HCT116 (cell line): ENCODE results near the gene ARL2BP. TPM values are rescaled to one million over a fixed set of nuclear protein-coding genes. Genes with fewer than 3 reads are reported as not detected.

ENCODE experiments used
- ATAC-seq: fragments of 200-7000 bp; cut with Tn5 transposase; 2 replicates; pipeline ENCODE4 v1.9.1; 2020; ENCODE audit warnings: mild to moderate bottlenecking, moderate library complexity
- BruUV-seq: library from RNA; stranded (reverse); fragments of 400-500 nt; replicated peaks from 2 replicates; lab custom pipeline; 2021; lab: Mats Ljungman, UMichigan
- CTCF ChIA-PET: fragments of 300-600 bp; sonication (Branson Sonifier 250); formaldehyde crosslinking; loops from one replicate; lab custom pipeline; 2021; ENCODE audit warnings: antibody characterized with exemption; lab: Charles Lee
- POLR2A ChIA-PET: fragments of 300-600, 350-600 bp; sonication (Branson Sonifier 250); formaldehyde crosslinking; loops from one replicate; lab custom pipeline; 2021; ENCODE audit warnings: antibody characterized with exemption; lab: Charles Lee
- RAD21 ChIA-PET, 2 experiments: fragments of 300-600 bp; sonication (Branson Sonifier 250); formaldehyde crosslinking; loops; one replicate each; lab custom pipeline; 2023; ENCODE audit warnings: low total read pairs in 2 of 2; ENCODE audit not compliant: uncharacterized antibody in 2 of 2, unreplicated experiment in 2 of 2, low non-redundant PET in 1 of 2; lab: Charles Lee
- DNase-seq: peaks from one replicate; pipeline ENCODE4 v3.0.0-alpha.2; 2010; ENCODE audit warnings: low read depth, low spot score
- H2AFZ ChIP-seq: fragments of 200-600 bp; shearing (Covaris generic), sonication (generic); 2 replicates; pipeline ENCODE4 v1.6.1; 2017; ENCODE audit warnings: low read depth, mixed run types, mixed read lengths, antibody characterized with exemption, low read length; ENCODE audit not compliant: poor library complexity, severe bottlenecking
- H3K27ac ChIP-seq: 2 replicates; pipeline ENCODE4 v1.5.1; 2012; ENCODE audit warnings: low read depth, low read length
- H3K27me3 ChIP-seq: fragments of 200-600 bp; sonication (generic); 2 replicates; pipeline ENCODE4 v1.6.1; 2016; ENCODE audit warnings: mixed run types, low read length, mixed read lengths; ENCODE audit not compliant: insufficient read depth
- H3K36me3 ChIP-seq, 2 experiments: fragments of 200-500 bp in 1 of 2; fragments of 200-600 bp in 1 of 2; sonication (Bioruptor generic) in 1 of 2; sonication (generic) in 1 of 2; 2 replicates each; pipeline versions ENCODE4 v1.5.1 to v1.6.1; 2014 to 2016; ENCODE audit warnings: low read length in 2 of 2, inconsistent platforms in 1 of 2, mixed read lengths in 1 of 2, mixed run types in 1 of 2; ENCODE audit not compliant: insufficient read depth in 2 of 2, control insufficient read depth in 1 of 2
- H3K4me1 ChIP-seq, 2 experiments: fragments of 200-600 bp in 1 of 2; sonication (generic) in 1 of 2; 2 replicates each; pipeline versions ENCODE4 v1.5.1 to v1.6.1; 2012 to 2017; ENCODE audit warnings: low read length in 2 of 2, inconsistent platforms in 1 of 2, mild to moderate bottlenecking in 1 of 2, mixed read lengths in 1 of 2, mixed run types in 1 of 2, moderate library complexity in 1 of 2; ENCODE audit not compliant: insufficient read depth in 2 of 2, control insufficient read depth in 1 of 2
- H3K4me2 ChIP-seq: fragments of 200-600 bp; sonication (generic); 2 replicates; pipeline ENCODE4 v1.6.1; 2017; ENCODE audit warnings: mixed run types, low read length, mixed read lengths
- H3K4me3 ChIP-seq, 2 experiments: fragments of 200-600 bp in 1 of 2; sonication (generic) in 1 of 2; replicated peaks in 1 of 2; 2 replicates each; pipeline ENCODE4 v1.5.1; 2011 to 2016; ENCODE audit warnings: low read length in 2 of 2, control low read depth in 1 of 2, low read depth in 1 of 2, mild to moderate bottlenecking in 1 of 2, mixed read lengths in 1 of 2, mixed run types in 1 of 2
- H3K79me2 ChIP-seq: fragments of 200-600 bp; sonication (generic); 2 replicates; pipeline ENCODE4 v1.6.1; 2017; ENCODE audit warnings: mild to moderate bottlenecking, mixed run types, low read length, moderate library complexity, mixed read lengths; ENCODE audit not compliant: insufficient read depth
- H3K9ac ChIP-seq: fragments of 200-600 bp; sonication (generic); 2 replicates; pipeline ENCODE4 v1.6.1; 2016; ENCODE audit warnings: low read length, mixed read lengths
- H3K9me2 ChIP-seq: fragments of 200-600 bp; sonication (generic), shearing (Covaris generic); 2 replicates; pipeline ENCODE4 v1.6.1; 2017; ENCODE audit warnings: mixed run types, mild to moderate bottlenecking, moderate library complexity; ENCODE audit not compliant: insufficient read depth
- H3K9me3 ChIP-seq, 2 experiments: fragments of 200-500 bp in 1 of 2; fragments of 200-600 bp in 1 of 2; sonication (Bioruptor generic) in 1 of 2; sonication (generic) in 1 of 2; 2 replicates each; pipeline ENCODE4 v1.6.1; 2014 to 2017; ENCODE audit warnings: low read length in 2 of 2, mixed read lengths in 2 of 2, inconsistent platforms in 1 of 2, low read depth in 1 of 2, mild to moderate bottlenecking in 1 of 2, mixed run types in 1 of 2, moderate library complexity in 1 of 2; ENCODE audit not compliant: control insufficient read depth in 1 of 2, insufficient read depth in 1 of 2
- H4K20me1 ChIP-seq: fragments of 200-600 bp; sonication (generic), shearing (Covaris generic); 2 replicates; pipeline ENCODE4 v1.6.1; 2017; ENCODE audit warnings: mixed run types, mild to moderate bottlenecking, moderate library complexity; ENCODE audit not compliant: insufficient read depth
- CEBPB ChIP-seq: IDR thresholded peaks from 2 replicates; pipeline ENCODE4 v1.6.1; 2012; ENCODE audit warnings: low read depth
- ELF1 ChIP-seq: IDR thresholded peaks from 2 replicates; pipeline ENCODE4 v1.6.1; 2012; ENCODE audit warnings: low read depth, borderline replicate concordance
- EZH2 ChIP-seq: fragments of 200-600 bp; sonication (generic); IDR thresholded peaks from 2 replicates; pipeline ENCODE4 v1.6.1; 2017; ENCODE audit warnings: antibody characterized with exemption, mixed run types
- EZH2phosphoT487 ChIP-seq: fragments of 200-600 bp; IDR thresholded peaks from 2 replicates; pipeline ENCODE4 v1.6.1; 2018; ENCODE audit warnings: antibody characterized with exemption, borderline replicate concordance
- FOSL1 ChIP-seq: IDR thresholded peaks from 2 replicates; pipeline ENCODE4 v1.6.1; 2012; ENCODE audit warnings: low read depth
- POLR2A ChIP-seq: IDR thresholded peaks from 2 replicates; pipeline ENCODE4 v1.7.0; 2011; ENCODE audit warnings: borderline replicate concordance; ENCODE audit not compliant: insufficient read depth, insufficient read length; ENCODE audit errors: extremely low read depth
- POLR2AphosphoS5 ChIP-seq: IDR thresholded peaks from 2 replicates; pipeline ENCODE4 v1.6.1; 2011; ENCODE audit warnings: mild to moderate bottlenecking, low read depth, low read length, moderate library complexity
- RAD21 ChIP-seq: IDR thresholded peaks from 2 replicates; pipeline ENCODE4 v1.6.1; 2012; ENCODE audit warnings: low read depth, mild to moderate bottlenecking
- SP1 ChIP-seq: IDR thresholded peaks from 2 replicates; pipeline ENCODE4 v1.6.1; 2012; ENCODE audit warnings: low read depth
- SRF ChIP-seq: IDR thresholded peaks from 2 replicates; pipeline ENCODE4 v1.6.1; 2012; ENCODE audit warnings: low read depth
- TCF7L2 ChIP-seq: IDR thresholded peaks from 2 replicates; pipeline ENCODE4 v1.7.0; 2011; ENCODE audit warnings: borderline replicate concordance, inconsistent platforms; ENCODE audit not compliant: insufficient read depth, insufficient read length; ENCODE audit errors: extremely low read depth
- ZNF274 ChIP-seq: fragments of 200-500 bp; sonication (Bioruptor generic); IDR thresholded peaks from 2 replicates; pipeline ENCODE4 v1.6.1; 2014; ENCODE audit warnings: mild to moderate bottlenecking, low read depth, low read length, inconsistent platforms
- intact Hi-C: fragments of 100-400 bp; cut with micrococcal nuclease; formaldehyde crosslinking; loops from 2 replicates; pipeline ENCODE4 v1.10.0; 2022
- total RNA-seq: library from RNA; stranded (reverse); gene quantifications from one replicate; pipeline ENCODE4 v1.2.1, GENCODE V29; 2021; ENCODE audit not compliant: unreplicated experiment
- TF ChIP-seq, protein P1 (sequence below), 3 experiments: fragments of 200-600 bp in 1 of 3; sonication (generic) in 1 of 3; IDR thresholded peaks in 2 of 3; conservative IDR thresholded peaks in 1 of 3; 2 replicates each; pipeline ENCODE4 v1.5.1; 2012 to 2017; ENCODE audit warnings: low read depth in 2 of 3, low read length in 2 of 3, antibody characterized with exemption in 1 of 3, borderline replicate concordance in 1 of 3, control low read depth in 1 of 3, mild to moderate bottlenecking in 1 of 3, mixed read lengths in 1 of 3, mixed run types in 1 of 3, moderate library complexity in 1 of 3; ENCODE audit not compliant: insufficient read depth in 1 of 3
- TF ChIP-seq, protein P2 (sequence below): IDR thresholded peaks from 2 replicates; pipeline ENCODE4 v1.6.1; 2011; ENCODE audit warnings: mild to moderate bottlenecking, low read length, moderate library complexity; ENCODE audit not compliant: insufficient replicate concordance; ENCODE audit errors: extremely low read depth

Gene ARL2BP
- total RNA-seq, 1 experiment from 2014 or later, result 28.8 TPM

DNA sequence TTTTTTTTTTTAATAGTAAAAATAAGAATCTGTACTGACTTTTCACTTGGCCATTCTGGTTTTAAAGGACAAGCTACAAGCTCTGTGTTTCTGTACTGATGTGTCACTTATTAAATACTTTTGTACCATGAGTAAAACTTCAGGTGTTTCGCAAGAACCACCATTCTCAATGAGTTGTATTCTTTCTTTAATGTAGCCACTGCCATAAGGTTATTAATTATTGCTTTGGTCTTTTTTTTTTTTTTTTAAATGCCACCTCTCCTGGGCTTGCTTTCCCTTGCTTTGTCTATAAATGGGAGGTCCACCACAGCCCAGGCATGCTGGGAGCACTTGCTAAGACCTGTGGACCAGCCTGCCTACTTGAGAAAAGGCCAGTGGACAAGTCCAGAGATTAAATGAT, 8.4 kb downstream of the ARL2BP start:
- CTCF ChIA-PET, result no interaction called here
- DNase-seq, result no peak
- Histone ChIP-seq H3K4me3 (no peak overlapping the region), H3K4me1 (no peaks in the 10 kb centered on the region), H3K79me2 (no peaks in the 10 kb centered on the region), H3K36me3 (peaks cover 10 to 17% of the 10 kb centered on the region in 2 experiments), H3K9me3 (0 out of 4 replicates have a peak, but pooled peaks cover 0 to 3% of the 10 kb centered on the region in 2 experiments), H3K27me3 (no peaks in the 10 kb centered on the region), H2AFZ (no peak overlapping the region), H3K9me2 (no peaks in the 10 kb centered on the region), H4K20me1 (no peaks in the 10 kb centered on the region), H3K4me2 (no peak overlapping the region), H3K27ac (no peak overlapping the region), H3K9ac (no peak overlapping the region)
- BruUV-seq, result no TSS peak
- RAD21 ChIA-PET, result no interaction called here
- ATAC-seq, result no peak
- POLR2A ChIA-PET, result no interaction called here
- TF ChIP-seq, protein P1, sequence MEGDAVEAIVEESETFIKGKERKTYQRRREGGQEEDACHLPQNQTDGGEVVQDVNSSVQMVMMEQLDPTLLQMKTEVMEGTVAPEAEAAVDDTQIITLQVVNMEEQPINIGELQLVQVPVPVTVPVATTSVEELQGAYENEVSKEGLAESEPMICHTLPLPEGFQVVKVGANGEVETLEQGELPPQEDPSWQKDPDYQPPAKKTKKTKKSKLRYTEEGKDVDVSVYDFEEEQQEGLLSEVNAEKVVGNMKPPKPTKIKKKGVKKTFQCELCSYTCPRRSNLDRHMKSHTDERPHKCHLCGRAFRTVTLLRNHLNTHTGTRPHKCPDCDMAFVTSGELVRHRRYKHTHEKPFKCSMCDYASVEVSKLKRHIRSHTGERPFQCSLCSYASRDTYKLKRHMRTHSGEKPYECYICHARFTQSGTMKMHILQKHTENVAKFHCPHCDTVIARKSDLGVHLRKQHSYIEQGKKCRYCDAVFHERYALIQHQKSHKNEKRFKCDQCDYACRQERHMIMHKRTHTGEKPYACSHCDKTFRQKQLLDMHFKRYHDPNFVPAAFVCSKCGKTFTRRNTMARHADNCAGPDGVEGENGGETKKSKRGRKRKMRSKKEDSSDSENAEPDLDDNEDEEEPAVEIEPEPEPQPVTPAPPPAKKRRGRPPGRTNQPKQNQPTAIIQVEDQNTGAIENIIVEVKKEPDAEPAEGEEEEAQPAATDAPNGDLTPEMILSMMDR (IDR thresholded peaks at IDR 0.05 in 2 of 3, conservative IDR thresholded peaks at IDR 0.05 in 1 of 3; ENCODE audit: borderline replicate concordance in 1 of 3, insufficient read depth in 1 of 3, low read depth in 2 of 3, low read length in 2 of 3), result no peak
- TF ChIP-seq, protein P2, sequence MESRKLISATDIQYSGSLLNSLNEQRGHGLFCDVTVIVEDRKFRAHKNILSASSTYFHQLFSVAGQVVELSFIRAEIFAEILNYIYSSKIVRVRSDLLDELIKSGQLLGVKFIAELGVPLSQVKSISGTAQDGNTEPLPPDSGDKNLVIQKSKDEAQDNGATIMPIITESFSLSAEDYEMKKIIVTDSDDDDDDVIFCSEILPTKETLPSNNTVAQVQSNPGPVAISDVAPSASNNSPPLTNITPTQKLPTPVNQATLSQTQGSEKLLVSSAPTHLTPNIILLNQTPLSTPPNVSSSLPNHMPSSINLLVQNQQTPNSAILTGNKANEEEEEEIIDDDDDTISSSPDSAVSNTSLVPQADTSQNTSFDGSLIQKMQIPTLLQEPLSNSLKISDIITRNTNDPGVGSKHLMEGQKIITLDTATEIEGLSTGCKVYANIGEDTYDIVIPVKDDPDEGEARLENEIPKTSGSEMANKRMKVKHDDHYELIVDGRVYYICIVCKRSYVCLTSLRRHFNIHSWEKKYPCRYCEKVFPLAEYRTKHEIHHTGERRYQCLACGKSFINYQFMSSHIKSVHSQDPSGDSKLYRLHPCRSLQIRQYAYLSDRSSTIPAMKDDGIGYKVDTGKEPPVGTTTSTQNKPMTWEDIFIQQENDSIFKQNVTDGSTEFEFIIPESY, result no peak
- TF ChIP-seq CEBPB (no peak), ELF1 (no peak), POLR2AphosphoS5 (no peak), ZNF274 (no peak), SP1 (no peak), SRF (no peak), TCF7L2 (no peak), EZH2 (no peak), EZH2phosphoT487 (no peak), RAD21 (no peak), POLR2A (no peak), FOSL1 (no peak)
- TF ChIP-seq, all 23 proteins: peak for 0
- intact Hi-C loops, result no loop called here
